A673 (cell line): Measurements from ENCODE around the gene PNLDC1. TPM values are rescaled to one million over a fixed set of nuclear protein-coding genes. Genes with fewer than 3 reads are reported as not detected.

Experiments
- BruUV-seq: library from RNA; stranded (reverse); fragments of 400-500 nt; replicated peaks from 2 replicates; lab custom pipeline; 2021; lab: Mats Ljungman, UMichigan
- CTCF ChIA-PET: fragments of 300-600 bp; sonication (Branson Sonifier 250); formaldehyde crosslinking; loops from one replicate; lab custom pipeline; 2022; ENCODE audit warnings: antibody characterized with exemption; lab: Charles Lee
- POLR2A ChIA-PET: fragments of 300-600 bp; sonication (Branson Sonifier 250); formaldehyde crosslinking; loops from one replicate; lab custom pipeline; 2022; ENCODE audit warnings: antibody characterized with exemption; ENCODE audit not compliant: low non-redundant PET; lab: Charles Lee
- DNase-seq: peaks from one replicate; pipeline ENCODE4 v3.0.0-alpha.2; 2015; ENCODE audit warnings: low spot score
- H3K27ac ChIP-seq: fragments of 200-600 bp; sonication (generic); 2 replicates; pipeline ENCODE4 v1.5.1; 2016; ENCODE audit warnings: mixed run types, low read depth, mild to moderate bottlenecking, mixed read lengths, antibody characterized with exemption, low read length; ENCODE audit not compliant: poor library complexity, severe bottlenecking
- H3K27me3 ChIP-seq: fragments of 200-600 bp; sonication (generic); replicated peaks from 2 replicates; pipeline ENCODE4 v1.6.1; 2017; ENCODE audit warnings: mixed run types, low read depth, mild to moderate bottlenecking, mixed read lengths, antibody characterized with exemption, low read length; ENCODE audit not compliant: insufficient read depth, poor library complexity
- H3K36me3 ChIP-seq: fragments of 200-600 bp; sonication (generic); 2 replicates; pipeline ENCODE4 v1.6.1; 2016; ENCODE audit warnings: mixed run types, mild to moderate bottlenecking, mixed read lengths, antibody characterized with exemption, low read length; ENCODE audit not compliant: insufficient read depth, poor library complexity, severe bottlenecking
- H3K4me1 ChIP-seq: fragments of 200-600 bp; sonication (generic); 2 replicates; pipeline ENCODE4 v1.6.1; 2017; ENCODE audit warnings: mixed run types, mild to moderate bottlenecking, mixed read lengths, antibody characterized with exemption, low read length; ENCODE audit not compliant: insufficient read depth, poor library complexity, severe bottlenecking
- H3K4me3 ChIP-seq: fragments of 200-600 bp; sonication (generic); 2 replicates; pipeline ENCODE4 v1.5.1; 2016; ENCODE audit warnings: low read depth, mixed run types, mild to moderate bottlenecking, mixed read lengths, low read length; ENCODE audit not compliant: poor library complexity, severe bottlenecking
- H3K9me3 ChIP-seq: fragments of 200-600 bp; sonication (generic); 2 replicates; pipeline ENCODE4 v1.6.1; 2016; ENCODE audit warnings: mixed run types, low read depth, mild to moderate bottlenecking, mixed read lengths, antibody characterized with exemption, low read length; ENCODE audit not compliant: poor library complexity, severe bottlenecking
- CTCF ChIP-seq: fragments of 300-800, 200-600 bp; sonication (generic); conservative IDR thresholded peaks from 2 replicates; pipeline ENCODE4 v1.5.1; 2017; ENCODE audit warnings: low read depth, mild to moderate bottlenecking, antibody characterized with exemption, low read length, moderate library complexity, mixed read lengths
- EZH2 ChIP-seq: fragments of 200-600 bp; sonication (generic); IDR thresholded peaks from 2 replicates; pipeline ENCODE4 v1.6.1; 2017; ENCODE audit warnings: borderline replicate concordance, low read depth, mild to moderate bottlenecking, mixed read lengths, antibody characterized with exemption, low read length; ENCODE audit not compliant: poor library complexity, severe bottlenecking
- intact Hi-C: fragments of 100-400 bp; cut with micrococcal nuclease; formaldehyde crosslinking; loops from one replicate; pipeline ENCODE4 v1.10.0; 2022; ENCODE audit not compliant: unreplicated experiment
- total RNA-seq: library from RNA; stranded (reverse); gene quantifications from 2 replicates; pipeline ENCODE4 v1.2.3, GENCODE V29; 2021

Gene PNLDC1
- total RNA-seq, 1 experiment from 2014 or later = 0.58 TPM

GRCh38 chr6:159760602-159761057, 39.4 kb upstream of the PNLDC1 start:
- ChIA-PET POLR2A (no interaction called here), CTCF (no interaction called here)
- H3K27ac ChIP-seq = peak overlapping the region; percentile 99
- TSS peak; percentile 74 for BruUV-seq
- peak overlapping the region; percentile 68 for H3K4me3 ChIP-seq
- peaks cover 13% of the 10 kb centered on the region for H3K4me1 ChIP-seq
- intact Hi-C loops = no loop called here
- DNase-seq = peak; percentile 59
- peaks cover 60% of the 10 kb centered on the region for H3K36me3 ChIP-seq
- no peaks in the 10 kb centered on the region for H3K9me3 ChIP-seq
- H3K27me3 ChIP-seq = no peaks in the 10 kb centered on the region
- TF ChIP-seq EZH2 (no peak), CTCF (no peak)

GRCh38 chr6:159761129-159761872, 38.8 kb upstream of the PNLDC1 start:
- H3K36me3 ChIP-seq = peaks cover 60% of the 10 kb centered on the region
- TF ChIP-seq CTCF = no peak
- no peak for TF ChIP-seq EZH2
- POLR2A ChIA-PET = no interaction called here

DNA sequence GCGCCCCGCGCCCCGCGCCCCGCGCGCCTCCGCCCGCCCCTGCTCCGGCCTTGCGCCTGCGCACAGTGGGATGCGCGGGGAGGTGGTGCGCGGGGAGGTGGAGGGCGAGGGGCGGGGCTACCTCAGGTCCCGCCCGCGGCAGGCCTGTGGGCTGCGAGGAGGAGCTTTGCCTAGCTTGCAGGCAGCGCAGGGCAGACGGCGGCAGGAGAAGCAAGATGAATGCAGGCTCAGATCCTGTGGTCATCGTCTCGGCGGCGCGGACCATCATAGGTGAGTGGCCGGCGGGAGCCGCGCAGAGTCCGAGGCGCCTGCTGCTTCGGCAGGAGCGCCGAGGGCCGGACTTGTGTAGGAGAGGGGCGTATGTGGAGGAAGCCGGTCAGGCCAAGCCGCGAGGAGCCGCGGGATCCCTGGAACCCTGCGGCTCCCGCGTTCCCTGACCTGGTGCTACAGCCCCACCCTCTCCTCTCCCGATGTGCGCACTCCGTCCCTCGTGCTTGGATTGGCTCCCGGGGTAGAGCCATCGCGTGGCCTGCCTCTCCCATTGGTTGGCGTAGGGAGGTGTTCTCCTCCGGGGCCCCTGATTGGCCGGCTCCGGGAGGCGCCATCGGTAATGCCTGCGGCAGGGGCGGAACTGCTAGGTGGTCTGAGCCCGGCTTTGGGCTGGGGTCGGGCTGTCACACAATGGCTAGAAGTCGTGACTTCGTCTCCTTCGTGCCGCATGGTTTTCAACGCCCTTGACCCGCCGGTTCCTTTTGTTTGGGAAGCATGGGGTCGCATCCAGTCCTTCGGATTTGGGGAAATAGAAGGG, 38.0 kb upstream of the PNLDC1 start, which contains the start of gene ACAT2:
TSS of gene ACAT2 (plus strand) at position 173 of the 808 bp plus-strand sequence. CDS start at position 216, 43 bp downstream.
- intact Hi-C loops = no loop called here
- no TSS peak for BruUV-seq
- Histone ChIP-seq H3K9me3 (no peaks in the 10 kb centered on the region), H3K4me3 (peak within 1 kb of the TSS; percentile 68), H3K36me3 (peaks cover 60% of the 10 kb centered on the region), H3K27me3 (no peaks in the 10 kb centered on the region), H3K27ac (peak within 1 kb of the TSS; percentile 99), H3K4me1 (peaks cover 17% of the 10 kb centered on the region)
- CTCF ChIA-PET = no interaction called here
- DNase-seq = peak; percentile 99
- no peak for TF ChIP-seq EZH2
- no peak for TF ChIP-seq CTCF
- POLR2A ChIA-PET = interaction anchor here (0.6 kb wide), 1 partner anchor 32 kb away, joined by 3 read pairs; no protein-coding TSS in a partner anchor

More at GRCh38 chr6:159761129-159761872, 38.8 kb upstream of the PNLDC1 start:
- Histone ChIP-seq H3K4me3 (peak overlapping the region; percentile 68), H3K4me1 (peaks cover 17% of the 10 kb centered on the region), H3K27me3 (no peaks in the 10 kb centered on the region), H3K27ac (peak overlapping the region; percentile 99), H3K9me3 (no peaks in the 10 kb centered on the region)
- intact Hi-C loops = no loop called here
- CTCF ChIA-PET = no interaction called here
- BruUV-seq = no TSS peak
- peak; percentile 49 for DNase-seq
